ENCODE measurements around the gene RNPS1.
"Not testable (repeated sequence)": the region's sequence is repeated elsewhere in the genome, so short reads cannot be mapped to it uniquely, and the experiment has no call there.

RNPS1 gene

GRCh38 chr16:2267505-2267912 lies 417 bp downstream of the RNPS1 start:
- Histone ChIP-seq H3K4me3 (ENCODE audit: low read length) (peak overlapping the region; percentile 53), H3K9ac (ENCODE audit: low read length) (peak overlapping the region; percentile 75), H3K4me1 (ENCODE audit: control insufficient read depth, insufficient read depth, low read length) (peaks cover 16% of the 10 kb centered on the region)
- H3K9me3 ChIP-seq (ENCODE audit: control insufficient read depth, low read length); H3K27me3 ChIP-seq (ENCODE audit: control insufficient read depth, insufficient read depth, low read length); H3K36me3 ChIP-seq (ENCODE audit: control insufficient read depth, insufficient read depth, low read length): not testable (repeated sequence)

GRCh38 chr16:2266887-2267286 lies 1.0 kb downstream of the RNPS1 start:
- H3K27me3 ChIP-seq (ENCODE audit: control insufficient read depth, insufficient read depth, low read length); H3K9me3 ChIP-seq (ENCODE audit: control insufficient read depth, low read length); H3K36me3 ChIP-seq (ENCODE audit: control insufficient read depth, insufficient read depth, low read length): not testable (repeated sequence)
- Histone ChIP-seq H3K9ac (ENCODE audit: low read length) (peak overlapping the region; percentile 75), H3K4me1 (ENCODE audit: control insufficient read depth, insufficient read depth, low read length) (peaks cover 16% of the 10 kb centered on the region), H3K4me3 (ENCODE audit: low read length) (peak overlapping the region; percentile 25)

DNA sequence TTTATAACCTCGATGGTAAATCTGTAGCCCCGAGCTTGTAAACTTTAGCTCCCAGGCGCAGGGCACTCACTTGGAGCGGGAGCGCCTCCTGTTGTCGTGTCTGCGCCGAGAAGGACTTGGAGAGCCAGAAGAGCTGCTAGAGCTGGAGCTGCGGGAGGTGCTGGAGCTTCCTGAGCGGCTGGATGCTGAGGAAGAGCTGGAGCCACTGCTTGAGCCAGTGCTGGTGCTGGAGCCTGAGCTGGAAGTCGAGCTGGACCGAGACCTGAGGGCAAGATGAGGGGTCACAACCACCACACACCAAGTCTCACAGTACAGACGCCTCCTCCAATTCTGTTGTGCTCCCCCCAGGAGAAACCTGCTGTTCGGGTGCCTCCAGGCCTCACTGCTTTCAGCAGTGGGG lies 4.9 kb downstream of the RNPS1 start:
- not testable (repeated sequence) for H3K36me3 ChIP-seq (ENCODE audit: control insufficient read depth, insufficient read depth, low read length); H3K4me1 ChIP-seq (ENCODE audit: control insufficient read depth, insufficient read depth, low read length); H3K27me3 ChIP-seq (ENCODE audit: control insufficient read depth, insufficient read depth, low read length); H3K9me3 ChIP-seq (ENCODE audit: control insufficient read depth, low read length); H3K4me3 ChIP-seq (ENCODE audit: low read length); H3K9ac ChIP-seq (ENCODE audit: low read length)

GRCh38 chr16:2260250-2260649 lies 7.7 kb downstream of the RNPS1 start:
- H3K36me3 ChIP-seq (ENCODE audit: control insufficient read depth, insufficient read depth, low read length): peaks cover 7% of the 10 kb centered on the region
- no peak overlapping the region for H3K9ac ChIP-seq (ENCODE audit: low read length)
- H3K4me3 ChIP-seq (ENCODE audit: low read length): no peak overlapping the region
- no peaks in the 10 kb centered on the region for H3K27me3 ChIP-seq (ENCODE audit: control insufficient read depth, insufficient read depth, low read length)
- H3K9me3 ChIP-seq (ENCODE audit: control insufficient read depth, low read length): no peaks in the 10 kb centered on the region
- no peaks in the 10 kb centered on the region for H3K4me1 ChIP-seq (ENCODE audit: control insufficient read depth, insufficient read depth, low read length)

DNA sequence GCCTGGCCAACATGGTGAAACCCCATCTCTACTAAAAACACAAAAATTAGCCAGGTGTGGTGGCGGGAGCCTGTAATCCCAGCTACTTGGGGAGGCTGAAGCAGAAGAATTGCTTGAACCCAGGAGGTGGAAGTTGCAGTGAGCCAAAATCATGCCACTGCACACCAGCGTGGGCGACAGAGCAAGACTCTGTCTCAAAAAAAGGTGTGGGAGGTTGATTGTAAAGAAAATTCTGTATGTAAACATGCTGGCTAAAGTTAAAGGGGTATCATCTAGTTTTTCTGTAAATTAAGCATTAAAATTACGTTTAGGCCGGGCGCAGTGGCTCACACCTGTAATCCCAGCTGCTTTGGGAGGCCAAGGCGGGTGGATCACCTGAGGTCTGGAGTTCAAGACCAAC lies 9.4 kb downstream of the RNPS1 start:
- H3K36me3 ChIP-seq (ENCODE audit: control insufficient read depth, insufficient read depth, low read length): not testable (repeated sequence)

GRCh38 chr16:2257726-2258125 lies 10.2 kb downstream of the RNPS1 start:
- Histone ChIP-seq H3K27me3 (ENCODE audit: control insufficient read depth, insufficient read depth, low read length) (no peaks in the 10 kb centered on the region), H3K4me1 (ENCODE audit: control insufficient read depth, insufficient read depth, low read length) (no peaks in the 10 kb centered on the region), H3K9ac (ENCODE audit: low read length) (no peak overlapping the region), H3K36me3 (ENCODE audit: control insufficient read depth, insufficient read depth, low read length) (peaks cover 11% of the 10 kb centered on the region), H3K4me3 (ENCODE audit: low read length) (no peak overlapping the region), H3K9me3 (ENCODE audit: control insufficient read depth, low read length) (no peaks in the 10 kb centered on the region)

More for the DNA sequence above, 9.4 kb downstream of the RNPS1 start:
- not testable (repeated sequence) for H3K4me3 ChIP-seq (ENCODE audit: low read length); H3K9ac ChIP-seq (ENCODE audit: low read length); H3K4me1 ChIP-seq (ENCODE audit: control insufficient read depth, insufficient read depth, low read length); H3K27me3 ChIP-seq (ENCODE audit: control insufficient read depth, insufficient read depth, low read length); H3K9me3 ChIP-seq (ENCODE audit: control insufficient read depth, low read length)

DNA sequence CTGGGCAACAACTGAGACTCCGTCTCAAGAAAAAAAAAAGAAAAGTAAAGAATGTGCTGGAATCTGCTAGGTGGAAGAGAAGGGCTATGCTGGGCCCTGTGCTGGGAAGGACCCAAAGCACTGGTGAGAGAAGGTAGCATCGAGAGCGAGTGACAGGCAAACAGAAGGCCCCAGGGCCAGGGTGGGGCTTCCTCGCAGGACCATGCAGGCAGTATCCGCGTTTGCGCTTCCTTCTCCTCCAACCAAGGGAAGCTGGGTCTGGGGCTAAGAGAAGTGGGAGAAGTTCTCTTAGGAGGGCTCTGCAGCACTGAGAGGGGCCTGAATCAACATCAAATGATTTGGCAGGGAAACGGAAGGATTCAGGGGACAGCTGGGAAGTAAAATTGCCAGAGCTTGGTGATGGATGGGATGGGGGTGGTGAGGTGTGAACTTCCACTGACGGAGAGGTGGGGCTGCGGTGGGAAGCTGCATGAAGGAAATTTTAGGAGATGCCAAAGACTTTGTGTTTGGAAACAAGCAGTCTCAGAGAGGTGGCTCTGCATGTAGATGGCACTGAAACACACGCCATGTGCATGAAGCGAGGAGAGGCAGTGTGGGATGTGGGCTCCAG lies 11.3 kb downstream of the RNPS1 start:
- Histone ChIP-seq H3K36me3 (ENCODE audit: control insufficient read depth, insufficient read depth, low read length) (peaks cover 4% of the 10 kb centered on the region), H3K9ac (ENCODE audit: low read length) (no peak overlapping the region), H3K27me3 (ENCODE audit: control insufficient read depth, insufficient read depth, low read length) (no peaks in the 10 kb centered on the region), H3K4me1 (ENCODE audit: control insufficient read depth, insufficient read depth, low read length) (peaks cover 9% of the 10 kb centered on the region), H3K4me3 (ENCODE audit: low read length) (no peak overlapping the region), H3K9me3 (ENCODE audit: control insufficient read depth, low read length) (no peaks in the 10 kb centered on the region)

DNA sequence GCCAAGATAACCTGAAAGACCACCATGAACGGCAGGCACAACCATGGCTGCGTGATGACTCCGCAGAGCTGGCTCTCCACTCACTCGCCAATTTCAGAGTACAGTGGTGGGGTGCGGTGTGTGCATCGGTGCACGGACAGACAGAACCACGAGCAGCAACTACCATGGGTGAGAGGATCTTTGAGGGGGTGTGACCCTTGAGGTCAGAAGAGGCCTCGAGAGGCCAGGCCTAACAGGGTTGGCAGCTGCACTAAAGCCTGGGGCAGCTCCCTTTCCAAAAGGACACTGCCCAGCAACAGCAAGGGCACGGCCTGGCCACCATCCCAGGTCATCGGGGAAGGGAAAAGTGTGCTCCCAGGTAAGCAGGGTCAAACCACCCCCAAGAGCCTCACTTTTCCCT lies 14.6 kb downstream of the RNPS1 start:
- H3K4me1 ChIP-seq (ENCODE audit: control insufficient read depth, insufficient read depth, low read length): peaks cover 17% of the 10 kb centered on the region
- H3K27me3 ChIP-seq (ENCODE audit: control insufficient read depth, insufficient read depth, low read length): no peaks in the 10 kb centered on the region
- peaks cover 4% of the 10 kb centered on the region for H3K36me3 ChIP-seq (ENCODE audit: control insufficient read depth, insufficient read depth, low read length)
- no peak overlapping the region for H3K4me3 ChIP-seq (ENCODE audit: low read length)
- no peaks in the 10 kb centered on the region for H3K9me3 ChIP-seq (ENCODE audit: control insufficient read depth, low read length)
- H3K9ac ChIP-seq (ENCODE audit: low read length): no peak overlapping the region

DNA sequence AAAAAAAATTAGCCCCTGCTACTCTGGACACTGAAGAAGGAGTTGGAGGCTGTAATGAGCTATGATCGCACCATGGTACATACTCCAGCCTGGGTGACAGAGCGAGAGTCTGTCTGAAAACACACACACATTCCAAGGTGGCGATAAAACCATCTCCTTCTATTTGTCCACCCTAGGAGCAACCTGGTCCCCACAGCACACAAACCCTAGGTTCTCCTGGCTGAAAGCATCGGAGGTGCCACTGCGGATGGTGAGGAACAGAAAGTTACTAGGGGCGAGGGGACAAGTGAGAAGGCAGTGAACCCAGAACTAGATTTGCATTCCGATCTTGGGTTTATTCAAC lies 15.1 kb downstream of the RNPS1 start:
- Histone ChIP-seq H3K4me3 (ENCODE audit: low read length) (no peak overlapping the region), H3K9ac (ENCODE audit: low read length) (peak overlapping the region; percentile 5), H3K4me1 (ENCODE audit: control insufficient read depth, insufficient read depth, low read length) (peaks cover 17% of the 10 kb centered on the region), H3K36me3 (ENCODE audit: control insufficient read depth, insufficient read depth, low read length) (peaks cover 4% of the 10 kb centered on the region), H3K9me3 (ENCODE audit: control insufficient read depth, low read length) (no peaks in the 10 kb centered on the region), H3K27me3 (ENCODE audit: control insufficient read depth, insufficient read depth, low read length) (no peaks in the 10 kb centered on the region)

- Histone ChIP-seq H3K4me3 (ENCODE audit: low read length) (peak within 1 kb of the TSS; percentile 71), H3K36me3 (ENCODE audit: control insufficient read depth, insufficient read depth, low read length) (peaks cover 8% of the 10 kb centered on the region), H3K9ac (ENCODE audit: low read length) (peak within 1 kb of the TSS; percentile 69)
Observed at GRCh38 chr16:2251296-2252111, 16.4 kb downstream of the RNPS1 start, which contains the start of gene ECI1. Gene ECI1, minus strand, starts transcription at chr16:2251587. Its CDS starts 21 bp downstream, at chr16:2251566.

DNA sequence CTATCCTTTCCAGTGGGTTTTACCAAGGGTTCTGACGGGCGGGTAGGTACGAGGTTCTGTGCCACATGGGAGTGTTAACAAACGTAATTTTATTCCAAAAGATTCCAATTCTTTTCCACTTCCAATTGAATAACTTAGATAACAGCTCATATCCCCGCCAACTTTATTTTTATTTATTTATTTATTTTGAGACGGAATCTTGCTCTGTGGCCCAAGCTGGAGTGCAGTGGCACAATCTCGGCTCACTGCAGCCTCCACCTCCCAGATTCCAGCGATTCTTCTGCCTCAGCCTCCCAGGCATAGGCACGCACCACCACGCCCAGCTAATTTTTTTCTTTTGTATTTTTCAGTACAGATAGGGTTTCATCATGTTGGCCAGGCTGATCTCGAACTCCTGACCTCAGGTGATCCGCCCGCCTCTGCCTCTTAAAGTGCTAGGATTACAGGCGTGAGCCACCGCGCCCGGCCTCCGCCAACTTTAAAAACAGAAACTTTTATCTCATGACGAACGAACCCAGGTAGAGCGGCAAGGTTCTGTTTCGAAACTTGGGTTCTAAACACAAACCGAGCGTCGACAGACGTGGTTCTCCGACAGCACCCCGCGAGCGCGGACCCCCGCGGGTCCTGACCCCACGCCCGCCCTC lies 17.2 kb downstream of the RNPS1 start:
- H3K36me3 ChIP-seq (ENCODE audit: control insufficient read depth, insufficient read depth, low read length): peaks cover 14% of the 10 kb centered on the region
- no peaks in the 10 kb centered on the region for H3K9me3 ChIP-seq (ENCODE audit: control insufficient read depth, low read length)
- peak overlapping the region; percentile 69 for H3K9ac ChIP-seq (ENCODE audit: low read length)
- H3K4me1 ChIP-seq (ENCODE audit: control insufficient read depth, insufficient read depth, low read length): peaks cover 17% of the 10 kb centered on the region
- H3K4me3 ChIP-seq (ENCODE audit: low read length): peak overlapping the region; percentile 71
- H3K27me3 ChIP-seq (ENCODE audit: control insufficient read depth, insufficient read depth, low read length): no peaks in the 10 kb centered on the region

More at GRCh38 chr16:2251296-2252111, 16.4 kb downstream of the RNPS1 start, which contains the start of gene ECI1:
- Histone ChIP-seq H3K9me3 (ENCODE audit: control insufficient read depth, low read length) (no peaks in the 10 kb centered on the region), H3K4me1 (ENCODE audit: control insufficient read depth, insufficient read depth, low read length) (peaks cover 17% of the 10 kb centered on the region), H3K27me3 (ENCODE audit: control insufficient read depth, insufficient read depth, low read length) (no peaks in the 10 kb centered on the region)

DNA sequence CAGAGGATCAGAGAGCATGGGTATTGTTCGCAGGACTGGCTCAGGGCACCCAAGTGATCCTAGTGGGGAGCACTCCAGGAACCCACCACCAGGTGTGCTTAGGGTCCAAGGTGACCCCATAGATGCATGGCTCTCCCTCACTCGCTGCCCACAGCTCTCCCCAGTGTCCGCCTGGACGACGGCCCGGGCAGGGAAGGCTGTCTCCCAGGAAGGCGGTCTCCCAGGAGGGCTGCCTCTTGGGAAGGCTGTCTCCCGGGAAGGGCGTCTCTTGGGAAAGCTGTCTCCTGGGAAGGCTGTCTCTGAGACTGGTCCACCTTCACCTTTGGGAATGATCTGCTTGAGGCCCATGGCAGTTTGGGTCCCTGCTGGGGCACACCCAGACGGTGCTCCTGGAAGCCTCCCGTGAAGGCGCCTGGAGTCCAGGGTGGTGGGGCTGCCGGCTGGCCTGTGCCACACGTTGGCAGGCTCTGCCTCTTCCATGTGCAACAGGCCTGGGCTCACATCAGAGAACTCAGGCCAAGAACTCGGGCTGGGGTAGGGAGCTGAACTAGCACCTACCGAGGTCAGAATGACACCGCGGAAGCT lies 21.5 kb downstream of the RNPS1 start:
- Histone ChIP-seq H3K36me3 (ENCODE audit: control insufficient read depth, insufficient read depth, low read length) (peaks cover 19% of the 10 kb centered on the region), H3K4me1 (ENCODE audit: control insufficient read depth, insufficient read depth, low read length) (peaks cover 6% of the 10 kb centered on the region), H3K9ac (ENCODE audit: low read length) (no peak overlapping the region)

More for the DNA sequence above, 21.5 kb downstream of the RNPS1 start:
- no peak overlapping the region for H3K4me3 ChIP-seq (ENCODE audit: low read length)
- no peaks in the 10 kb centered on the region for H3K27me3 ChIP-seq (ENCODE audit: control insufficient read depth, insufficient read depth, low read length)
- no peaks in the 10 kb centered on the region for H3K9me3 ChIP-seq (ENCODE audit: control insufficient read depth, low read length)
